H9 (cell line): ENCODE data around the gene SDE2. TPM values are rescaled to one million over a fixed set of nuclear protein-coding genes. Genes with fewer than 3 reads are reported as not detected.

ENCODE experiments used
- DNase-seq: peaks from one replicate; pipeline ENCODE4 v3.0.0-alpha.2; 2017
- H2AFZ ChIP-seq: one replicate; pipeline ENCODE4 v1.6.1; 2013; ENCODE audit warnings: mild to moderate bottlenecking, low read length, control low read depth, moderate library complexity
- H2AK5ac ChIP-seq: 2 replicates; pipeline ENCODE4 v1.6.1; 2013; ENCODE audit warnings: low read length, control low read depth, mixed read lengths; ENCODE audit not compliant: insufficient read length
- H2BK120ac ChIP-seq: one replicate; pipeline ENCODE4 v1.6.1; 2013; ENCODE audit warnings: low read depth, mild to moderate bottlenecking, low read length, control low read depth, inconsistent platforms; ENCODE audit not compliant: poor library complexity, severe bottlenecking
- H2BK12ac ChIP-seq: 2 replicates; pipeline ENCODE4 v1.6.1; 2013; ENCODE audit warnings: low read length, control low read depth, mixed read lengths, low read depth; ENCODE audit not compliant: insufficient read length
- H2BK15ac ChIP-seq: 2 replicates; pipeline ENCODE4 v1.6.1; 2013; ENCODE audit warnings: low read depth, low read length, control low read depth
- H2BK20ac ChIP-seq: one replicate; pipeline ENCODE4 v1.6.1; 2013; ENCODE audit warnings: low read depth, mild to moderate bottlenecking, low read length, control low read depth, inconsistent platforms; ENCODE audit not compliant: poor library complexity, severe bottlenecking
- H2BK5ac ChIP-seq: 2 replicates; pipeline ENCODE4 v1.6.1; 2013; ENCODE audit warnings: low read length, control low read depth, mixed read lengths; ENCODE audit not compliant: insufficient read length
- H3K14ac ChIP-seq: 2 replicates; pipeline ENCODE4 v1.6.1; 2013; ENCODE audit warnings: low read length, control low read depth; ENCODE audit not compliant: insufficient read depth
- H3K18ac ChIP-seq: 2 replicates; pipeline ENCODE4 v1.6.1; 2013; ENCODE audit warnings: low read depth, mild to moderate bottlenecking, mixed read lengths, low read length, control low read depth; ENCODE audit not compliant: insufficient read length
- H3K23ac ChIP-seq: 2 replicates; pipeline ENCODE4 v1.6.1; 2013; ENCODE audit warnings: low read length, control low read depth, mixed read lengths, low read depth; ENCODE audit not compliant: insufficient read length
- H3K23me2 ChIP-seq: 2 replicates; pipeline ENCODE4 v1.6.1; 2013; ENCODE audit warnings: low read depth, mild to moderate bottlenecking, mixed read lengths, low read length, control low read depth; ENCODE audit not compliant: insufficient read length, poor library complexity, severe bottlenecking
- H3K27ac ChIP-seq: 2 replicates; pipeline ENCODE4 v1.5.1; 2013; ENCODE audit warnings: low read length, control low read depth, mixed read lengths, low read depth; ENCODE audit not compliant: insufficient read length
- H3K27me3 ChIP-seq: 2 replicates; pipeline ENCODE4 v1.6.1; 2013; ENCODE audit warnings: low read length, control low read depth, inconsistent platforms; ENCODE audit not compliant: insufficient read depth
- H3K4ac ChIP-seq: 2 replicates; pipeline ENCODE4 v1.6.1; 2013; ENCODE audit warnings: low read depth, mild to moderate bottlenecking, control low read depth, inconsistent platforms, low read length, moderate library complexity
- H3K4me1 ChIP-seq: 2 replicates; pipeline ENCODE4 v1.6.1; 2013; ENCODE audit warnings: low read length, control low read depth, inconsistent platforms; ENCODE audit not compliant: insufficient read depth
- H3K4me2 ChIP-seq: 2 replicates; pipeline ENCODE4 v1.6.1; 2013; ENCODE audit warnings: low read length, control low read depth, mixed read lengths; ENCODE audit not compliant: insufficient read length, insufficient read depth
- H3K56ac ChIP-seq: 2 replicates; pipeline ENCODE4 v1.6.1; 2013; ENCODE audit warnings: low read depth, mild to moderate bottlenecking, mixed read lengths, low read length, control low read depth; ENCODE audit not compliant: insufficient read length
- H3K79me1 ChIP-seq: 2 replicates; pipeline ENCODE4 v1.6.1; 2013; ENCODE audit warnings: low read depth, mild to moderate bottlenecking, moderate library complexity, low read length, control low read depth, inconsistent platforms; ENCODE audit not compliant: insufficient read depth, poor library complexity, severe bottlenecking
- H3K79me2 ChIP-seq: 2 replicates; pipeline ENCODE4 v1.6.1; 2013; ENCODE audit warnings: low read length, control low read depth, inconsistent platforms; ENCODE audit not compliant: insufficient read depth
- H3K9ac ChIP-seq: 2 replicates; pipeline ENCODE4 v1.6.1; 2013; ENCODE audit warnings: low read length, control low read depth, mixed read lengths; ENCODE audit not compliant: insufficient read length; ENCODE audit errors: extremely low read depth
- H3K9me3 ChIP-seq: one replicate; pipeline ENCODE4 v1.6.1; 2013; ENCODE audit warnings: low read depth, low read length, inconsistent platforms; ENCODE audit not compliant: control insufficient read depth
- H3T11ph ChIP-seq: one replicate; pipeline ENCODE4 v1.6.1; 2013; ENCODE audit warnings: mild to moderate bottlenecking, low read length, control low read depth, inconsistent platforms
- H4K20me1 ChIP-seq: one replicate; pipeline ENCODE4 v1.6.1; 2013; ENCODE audit not compliant: control insufficient read depth, insufficient read length, insufficient read depth
- H4K5ac ChIP-seq: 2 replicates; pipeline ENCODE4 v1.6.1; 2013; ENCODE audit warnings: low read depth, mild to moderate bottlenecking, mixed read lengths, low read length, control low read depth; ENCODE audit not compliant: insufficient read length
- H4K8ac ChIP-seq: replicated peaks from 2 replicates; pipeline ENCODE4 v1.6.1; 2013; ENCODE audit warnings: low read length, control low read depth, mixed read lengths, low read depth; ENCODE audit not compliant: insufficient read length
- H4K91ac ChIP-seq: 2 replicates; pipeline ENCODE4 v1.6.1; 2013; ENCODE audit warnings: low read depth, mild to moderate bottlenecking, moderate library complexity, mixed read lengths, low read length, control low read depth; ENCODE audit not compliant: insufficient read length
- H3K27ac Mint-ChIP-seq, 3 experiments: 2 replicates in 2 of 3; 3 replicates in 1 of 3; pipeline ENCODE4 v1.8.0; 2020 to 2021; ENCODE audit warnings: mixed read lengths in 3 of 3, mild to moderate bottlenecking in 1 of 3, moderate library complexity in 1 of 3
- H3K27me3 Mint-ChIP-seq: 2 replicates; pipeline ENCODE4 v1.8.0; 2021; ENCODE audit warnings: low read depth, mild to moderate bottlenecking, moderate library complexity, mixed read lengths
- H3K36me3 Mint-ChIP-seq, 3 experiments: 2 replicates in 2 of 3; 3 replicates in 1 of 3; pipeline ENCODE4 v1.8.0; 2020 to 2021; ENCODE audit warnings: low read depth in 3 of 3, mixed read lengths in 3 of 3; ENCODE audit not compliant: insufficient read depth in 1 of 3
- H3K4me1 Mint-ChIP-seq, 2 experiments: 2 replicates each; pipeline ENCODE4 v1.8.0; 2020; ENCODE audit warnings: mixed read lengths in 2 of 2
- H3K4me3 Mint-ChIP-seq, 2 experiments: 2 replicates in 1 of 2; 3 replicates in 1 of 2; pipeline ENCODE4 v1.8.0; 2020 to 2021; ENCODE audit warnings: mild to moderate bottlenecking in 2 of 2, mixed read lengths in 2 of 2, moderate library complexity in 1 of 2
- H3K9me3 Mint-ChIP-seq, 2 experiments: 2 replicates in 1 of 2; 3 replicates in 1 of 2; pipeline ENCODE4 v1.8.0; 2020; ENCODE audit warnings: mild to moderate bottlenecking in 2 of 2, mixed read lengths in 2 of 2, moderate library complexity in 1 of 2
- CTCF ChIP-seq: fragments of 200-600 bp; sonication (generic); conservative IDR thresholded peaks from 3 replicates; pipeline ENCODE4 v1.8.0; 2021; ENCODE audit warnings: antibody characterized with exemption, mild to moderate bottlenecking
- WGBS: extraction: QIAGEN DNeasy Blood & Tissue Kit; methylation state at CpG from one replicate; pipeline ENCODE4 v1.1.7; 2013; ENCODE audit warnings: missing lambda C conversion rate, low lambda C conversion rate, mixed read lengths; ENCODE audit not compliant: insufficient read length; ENCODE audit errors: extremely low coverage; 5-methylcytosine and 5-hydroxymethylcytosine counted together
- total RNA-seq: library from RNA; stranded (reverse); gene quantifications from 2 replicates; pipeline ENCODE4 v1.2.1, GENCODE V29; 2021

Gene SDE2
- total RNA-seq, 1 experiment from 2014 or later: 20.5 TPM

- Mint-ChIP-seq H3K27ac (no peak overlapping the region), H3K27me3 (peaks cover 4% of the 10 kb centered on the region), H3K9me3 (no peaks in the 10 kb centered on the region), H3K36me3 (no peaks in the 10 kb centered on the region), H3K4me3 (no peak overlapping the region), H3K4me1 (no peaks in the 10 kb centered on the region; a peak in 1 of 4 replicates)
- Histone ChIP-seq H2BK120ac (no peak overlapping the region), H4K5ac (no peak overlapping the region), H3K14ac (no peak overlapping the region), H2BK12ac (no peak overlapping the region), H2BK15ac (no peak overlapping the region), H2BK20ac (no peak overlapping the region), H3K9ac (no peak overlapping the region), H2AFZ (no peak overlapping the region), H3K4ac (no peak overlapping the region), H2AK5ac (no peak overlapping the region), H4K91ac (no peak overlapping the region), H4K8ac (no peak overlapping the region), H3K79me1 (no peaks in the 10 kb centered on the region), H3T11ph (no peak overlapping the region), H3K9me3 (no peaks in the 10 kb centered on the region), H3K4me1 (no peaks in the 10 kb centered on the region), H3K79me2 (no peaks in the 10 kb centered on the region), H3K23me2 (no peaks in the 10 kb centered on the region), H3K18ac (no peak overlapping the region), H3K27ac (no peak overlapping the region), H3K27me3 (no peaks in the 10 kb centered on the region), H3K4me2 (no peak overlapping the region), H3K23ac (no peak overlapping the region), H3K56ac (no peak overlapping the region), H4K20me1 (no peaks in the 10 kb centered on the region), H2BK5ac (no peak overlapping the region)
- TF ChIP-seq CTCF: no peak
- no peak for DNase-seq
- WGBS: no CpG with 5 or more reads among the region's 5 CpGs
These were observed 36.8 kb upstream of the SDE2 start for GRCh38 chr1:226035915-226036314.
